ENCODE measurements around the gene F12. TPM values are rescaled to one million over a fixed set of nuclear protein-coding genes. Genes with fewer than 3 reads are reported as not detected.

F12 gene
- total RNA-seq, 8 experiments from 2014 or later = 1.0 to 6.5 (median 2.4) TPM

DNA sequence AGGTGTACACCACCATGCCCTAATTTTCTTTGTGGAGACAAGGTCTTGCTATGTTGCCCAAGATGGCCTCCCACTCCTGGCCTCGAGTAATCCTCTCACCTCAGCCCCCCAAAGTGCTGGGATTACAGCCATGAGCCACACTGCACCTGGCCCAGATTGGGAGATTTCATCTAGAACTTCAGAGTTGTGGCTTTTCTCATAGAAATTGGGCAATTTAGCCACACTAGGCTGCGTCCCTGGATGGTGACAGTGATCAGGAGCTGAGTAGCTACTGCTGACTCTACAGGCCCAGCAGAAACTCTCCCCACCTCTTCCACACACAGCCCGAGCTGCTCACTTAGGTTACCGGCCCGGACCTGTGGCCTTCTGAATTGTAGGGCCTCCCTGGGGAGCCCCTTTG is 16.6 kb downstream of the F12 start:
- in situ Hi-C loops (cut with MboI; ENCODE audit: low pct_unique_long_range_greater_than_20kb in 2 of 9, low sequenced_read_pairs in 9 of 9, unreplicated experiment in 9 of 9) = loop anchor here in 2 of 9 experiments (25.0 kb wide), 2 partner anchors 95 to 120 kb away; partner anchors contain the start of genes DDX41 (in 1 of the 2), DOK3 (in 1 of the 2) and PDLIM7 (in 1 of the 2)
- no peak for ATAC-seq (replicated peaks in 6 of 8)
- no peak overlapping the region for H3K4me3 ChIP-seq
- no peak overlapping the region for H3K27ac ChIP-seq
- H3K4me1 ChIP-seq (replicated peaks in 1 of 2) = peaks cover 3 to 4% of the 10 kb centered on the region in 2 donors
- 0 to 33% methylated on average over 1 to 4 of the region's 5 CpGs; no CpG with 5 or more reads in 8 of the 10 experiments for WGBS, 10 experiments

DNA sequence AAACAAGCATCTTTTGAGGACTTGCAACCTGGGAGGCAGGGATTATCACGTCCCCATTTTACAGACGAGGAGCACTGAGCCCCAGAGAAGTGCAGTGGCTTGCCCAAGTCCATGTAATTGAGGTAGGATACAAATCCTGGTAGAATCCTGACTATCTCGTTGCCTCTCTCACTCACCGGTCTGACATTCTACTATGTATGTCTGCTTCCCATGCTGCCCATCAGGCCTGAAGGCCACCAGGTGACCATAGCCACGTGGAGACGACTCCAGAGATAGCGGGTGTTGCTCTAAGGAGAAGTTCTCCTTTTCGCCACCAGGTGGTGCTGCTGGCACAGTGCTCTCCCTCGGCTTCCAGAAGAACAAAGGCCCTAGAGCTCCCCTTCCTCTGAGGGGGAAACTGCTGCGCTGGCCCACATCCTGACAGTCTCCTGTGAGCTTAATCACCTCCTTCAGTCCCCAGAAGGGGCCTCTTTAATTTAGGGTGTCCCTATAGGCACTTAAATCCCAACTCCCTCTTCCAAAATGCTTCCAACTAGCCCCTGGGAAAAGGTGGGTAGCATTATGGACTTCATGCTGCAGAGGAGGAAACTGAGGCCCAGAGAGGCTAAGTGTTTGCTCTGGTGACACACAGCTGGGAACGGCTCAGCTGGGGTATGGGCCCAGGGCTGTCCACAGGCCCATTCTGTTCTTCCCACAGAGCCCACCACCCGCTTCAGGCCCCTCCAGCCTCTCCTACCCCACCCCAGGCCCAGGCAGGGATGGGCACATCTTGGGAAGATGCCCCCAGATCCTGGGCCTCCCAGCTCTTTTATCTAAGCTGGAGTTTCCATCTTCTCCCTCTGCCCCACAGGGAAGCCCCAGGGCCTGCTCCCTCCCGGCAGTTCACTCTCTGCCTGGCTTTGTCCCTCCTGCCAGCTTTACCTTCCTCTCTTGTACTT is 18.7 kb downstream of the F12 start:
- WGBS, 10 experiments = 0 to 80% (median 27%) methylated on average over 1 to 6 of the region's 13 CpGs; no CpG with 5 or more reads in 3 of the 10 experiments
- Histone ChIP-seq H3K4me3 (no peak overlapping the region), H3K4me1 (replicated peaks in 1 of 2) (peaks cover 3 to 4% of the 10 kb centered on the region in 2 donors), H3K27ac (no peak overlapping the region)
- ATAC-seq (replicated peaks in 6 of 8) = peak; percentile 39 to 94 (median 88)
- in situ Hi-C loops (cut with MboI; ENCODE audit: low pct_unique_long_range_greater_than_20kb in 2 of 9, low sequenced_read_pairs in 9 of 9, unreplicated experiment in 9 of 9) = loop anchor here in 2 of 9 experiments (25.0 kb wide), 2 partner anchors 97 to 122 kb away; partner anchors contain the start of genes DDX41 (in 1 of the 2), DOK3 (in 1 of the 2) and PDLIM7 (in 1 of the 2)

DNA sequence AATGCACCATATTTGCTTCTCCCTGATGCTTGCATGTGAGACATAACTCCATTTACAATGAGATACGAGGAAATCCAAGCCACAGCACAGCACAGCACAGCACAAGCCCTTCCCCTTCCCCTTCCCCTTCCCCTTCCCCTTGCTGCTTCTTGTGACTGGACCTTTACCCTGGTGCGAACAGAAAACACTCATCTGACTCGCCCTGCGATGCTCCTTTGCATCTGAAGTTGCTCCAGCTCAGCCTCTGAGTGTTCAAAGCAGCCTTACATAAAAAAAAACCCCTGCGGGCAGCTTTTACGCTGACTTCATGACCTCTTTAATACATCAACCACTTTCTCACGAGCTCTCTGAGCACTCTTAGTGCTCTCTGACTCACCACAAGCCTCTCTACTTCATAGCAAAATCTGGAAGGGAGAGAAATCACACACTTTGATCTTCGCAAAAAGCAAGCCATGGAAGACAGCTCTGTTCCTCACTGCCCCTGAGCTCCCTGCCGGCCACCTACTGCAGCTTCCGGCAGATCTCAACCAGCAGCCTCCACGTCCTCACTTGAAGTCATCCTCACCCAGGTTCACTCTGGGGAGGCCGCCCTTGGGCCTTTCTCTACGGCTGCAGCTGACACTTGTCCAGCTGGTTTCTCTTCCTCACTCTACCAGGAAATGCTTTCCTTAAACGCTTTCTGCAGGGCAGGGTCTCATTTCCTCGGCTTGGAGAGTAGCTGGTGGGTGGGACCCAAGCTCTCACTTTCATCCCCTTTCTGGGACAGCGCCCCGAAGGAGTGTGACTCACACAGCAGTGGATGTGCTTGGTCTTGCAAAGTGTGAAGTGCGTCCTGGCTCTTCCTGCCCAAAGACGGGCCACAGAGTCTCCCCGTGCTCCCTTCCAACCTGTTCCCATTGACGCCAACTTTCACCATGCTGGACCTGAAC is 19.9 kb downstream of the F12 start:
- 14 to 60% (median 51%) methylated on average over 2 to 11 of the region's 21 CpGs; no CpG with 5 or more reads in 3 of the 10 experiments for WGBS, 10 experiments
- H3K27ac ChIP-seq = no peak overlapping the region
- peaks cover 3 to 4% of the 10 kb centered on the region in 2 donors for H3K4me1 ChIP-seq (replicated peaks in 1 of 2)
- H3K4me3 ChIP-seq = no peak overlapping the region
- ATAC-seq (replicated peaks in 6 of 8) = peak; percentile 20 to 86 (median 51)
- in situ Hi-C loops (cut with MboI; ENCODE audit: low pct_unique_long_range_greater_than_20kb in 2 of 9, low sequenced_read_pairs in 9 of 9, unreplicated experiment in 9 of 9) = loop anchor here in 2 of 9 experiments (25.0 kb wide), 2 partner anchors 98 to 123 kb away; partner anchors contain the start of genes DDX41 (in 1 of the 2), DOK3 (in 1 of the 2) and PDLIM7 (in 1 of the 2)

DNA sequence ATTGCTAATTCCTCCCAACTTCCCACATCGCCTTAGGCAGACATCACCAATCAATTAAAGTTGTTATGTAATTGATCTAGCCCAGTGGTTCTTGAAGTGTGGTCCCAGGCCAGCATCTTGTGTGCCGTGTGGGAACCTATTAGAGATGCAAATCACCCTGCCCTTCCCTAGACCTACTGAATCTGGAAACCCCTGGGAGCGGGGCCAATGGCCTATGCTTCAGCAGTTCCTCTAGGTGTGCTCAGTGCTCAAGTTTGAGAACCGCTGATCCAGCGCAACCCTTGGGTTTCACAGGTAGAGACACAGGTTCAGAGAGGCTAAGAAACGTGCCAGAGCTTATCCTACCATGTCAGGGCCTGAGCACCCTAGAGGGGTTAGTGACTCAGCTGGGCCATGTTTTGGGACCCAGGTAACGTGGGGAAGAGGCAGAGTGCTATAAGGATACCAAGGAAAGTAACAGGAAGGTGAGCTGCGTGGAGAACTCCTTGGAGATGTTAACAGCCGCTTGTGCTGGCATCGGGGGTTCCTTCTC is 20.8 kb downstream of the F12 start:
- Histone ChIP-seq H3K4me3 (no peak overlapping the region), H3K27ac (no peak overlapping the region), H3K4me1 (replicated peaks in 1 of 2) (peaks cover 3 to 4% of the 10 kb centered on the region in 2 donors)
- 67 to 94% (median 83%) methylated on average over 1 to 8 of the region's 10 CpGs; no CpG with 5 or more reads in 3 of the 10 experiments for WGBS, 10 experiments
- no peak for ATAC-seq (replicated peaks in 6 of 8)
- in situ Hi-C loops (cut with MboI; ENCODE audit: low pct_unique_long_range_greater_than_20kb in 2 of 9, low sequenced_read_pairs in 9 of 9, unreplicated experiment in 9 of 9) = loop anchor here in 2 of 9 experiments (25.0 kb wide), 2 partner anchors 99 to 124 kb away; partner anchors contain the start of genes DDX41 (in 1 of the 2), DOK3 (in 1 of the 2) and PDLIM7 (in 1 of the 2)

DNA sequence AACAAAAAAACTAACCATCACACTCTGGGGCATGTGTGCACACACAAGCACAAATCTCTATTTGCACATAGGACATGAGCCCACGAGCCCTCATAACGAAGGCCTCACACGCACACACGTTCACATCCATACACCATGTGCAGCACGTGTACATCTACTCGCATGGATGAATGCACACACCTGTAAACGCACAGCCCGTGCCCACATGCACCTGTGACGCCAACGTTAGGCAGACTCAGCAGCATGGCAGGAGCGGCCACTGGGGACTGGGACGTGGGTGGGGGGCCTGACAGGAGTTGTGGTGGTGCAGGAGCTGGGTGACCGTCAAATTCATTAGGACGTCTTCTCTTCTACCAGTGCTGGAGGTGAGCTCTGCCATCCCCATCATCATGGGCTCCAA is 22.0 kb downstream of the F12 start:
- Histone ChIP-seq H3K27ac (no peak overlapping the region), H3K4me3 (no peak overlapping the region), H3K4me1 (replicated peaks in 1 of 2) (peaks cover 3 to 4% of the 10 kb centered on the region in 2 donors)
- in situ Hi-C loops (cut with MboI; ENCODE audit: low pct_unique_long_range_greater_than_20kb in 2 of 9, low sequenced_read_pairs in 9 of 9, unreplicated experiment in 9 of 9) = loop anchor here in 2 of 9 experiments (25.0 kb wide), 2 partner anchors 100 to 125 kb away; partner anchors contain the start of genes DDX41 (in 1 of the 2), DOK3 (in 1 of the 2) and PDLIM7 (in 1 of the 2)
- WGBS, 10 experiments = 40 to 89% (median 60%) methylated on average over 1 to 11 of the region's 14 CpGs; no CpG with 5 or more reads in 6 of the 10 experiments
- no peak for ATAC-seq (replicated peaks in 6 of 8)

DNA sequence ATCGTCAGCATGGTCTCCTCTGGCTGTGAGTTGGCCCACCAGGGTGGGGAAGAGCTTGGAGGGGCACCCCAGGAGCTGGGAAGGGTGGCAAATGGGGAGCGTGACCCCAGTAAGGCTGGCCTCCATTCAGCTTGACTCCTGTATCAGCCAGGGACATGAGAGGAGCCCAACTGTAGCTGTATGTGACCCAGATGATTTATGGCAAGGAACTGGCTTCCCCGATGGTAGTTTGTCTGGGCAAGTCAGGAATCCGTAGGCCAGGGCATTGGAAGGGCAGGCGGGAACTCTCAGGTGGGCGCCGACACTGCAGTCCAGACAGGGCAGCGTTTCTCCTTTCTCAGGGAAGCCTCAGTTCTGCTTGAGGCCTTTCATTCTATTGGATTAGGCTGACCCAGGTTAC is 22.8 kb downstream of the F12 start:
- 0 to 84% (median 75%) methylated on average over 1 to 7 of the region's 8 CpGs; no CpG with 5 or more reads in 3 of the 10 experiments for WGBS, 10 experiments
- H3K4me3 ChIP-seq = no peak overlapping the region
- H3K27ac ChIP-seq = no peak overlapping the region
- in situ Hi-C loops (cut with MboI; ENCODE audit: low pct_unique_long_range_greater_than_20kb in 2 of 9, low sequenced_read_pairs in 9 of 9, unreplicated experiment in 9 of 9) = loop anchor here in 2 of 9 experiments (25.0 kb wide), 2 partner anchors 101 to 126 kb away; partner anchors contain the start of genes DDX41 (in 1 of the 2), DOK3 (in 1 of the 2) and PDLIM7 (in 1 of the 2)
- H3K4me1 ChIP-seq (replicated peaks in 1 of 2) = peaks cover 3 to 4% of the 10 kb centered on the region in 2 donors
- ATAC-seq (replicated peaks in 6 of 8) = no peak

DNA sequence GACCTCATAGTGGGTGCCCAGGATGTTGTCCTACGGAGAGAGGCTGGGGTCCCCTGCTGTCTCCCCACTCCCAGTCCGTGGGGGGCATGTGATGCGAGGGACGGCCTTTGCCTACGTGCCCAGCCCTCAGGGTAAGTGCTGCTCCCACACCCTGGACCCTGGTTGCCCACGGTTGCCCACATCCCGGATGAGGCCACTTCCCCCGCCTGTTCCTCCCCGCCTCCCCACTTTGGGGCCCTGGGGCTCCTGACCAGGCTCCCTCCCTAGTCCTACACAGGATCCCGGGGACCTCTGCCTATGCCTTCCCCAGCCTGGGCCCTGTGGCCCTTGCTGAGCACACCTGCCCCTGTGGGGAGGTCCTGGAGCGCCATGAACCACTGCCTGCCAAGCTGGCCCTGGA is 23.6 kb downstream of the F12 start:
- in situ Hi-C loops (cut with MboI; ENCODE audit: low pct_unique_long_range_greater_than_20kb in 2 of 9, low sequenced_read_pairs in 9 of 9, unreplicated experiment in 9 of 9) = loop anchor here in 2 of 9 experiments (25.0 kb wide), 2 partner anchors 102 to 127 kb away; partner anchors contain the start of genes DDX41 (in 1 of the 2), DOK3 (in 1 of the 2) and PDLIM7 (in 1 of the 2)
- 0% methylated on average over 1 of the region's 11 CpGs; no CpG with 5 or more reads in 9 of the 10 experiments for WGBS, 10 experiments
- peaks cover 2% of the 10 kb centered on the region in 2 donors for H3K4me1 ChIP-seq (replicated peaks in 1 of 2)
- ATAC-seq (replicated peaks in 6 of 8) = no peak
- no peak overlapping the region for H3K27ac ChIP-seq
- H3K4me3 ChIP-seq = no peak overlapping the region

DNA sequence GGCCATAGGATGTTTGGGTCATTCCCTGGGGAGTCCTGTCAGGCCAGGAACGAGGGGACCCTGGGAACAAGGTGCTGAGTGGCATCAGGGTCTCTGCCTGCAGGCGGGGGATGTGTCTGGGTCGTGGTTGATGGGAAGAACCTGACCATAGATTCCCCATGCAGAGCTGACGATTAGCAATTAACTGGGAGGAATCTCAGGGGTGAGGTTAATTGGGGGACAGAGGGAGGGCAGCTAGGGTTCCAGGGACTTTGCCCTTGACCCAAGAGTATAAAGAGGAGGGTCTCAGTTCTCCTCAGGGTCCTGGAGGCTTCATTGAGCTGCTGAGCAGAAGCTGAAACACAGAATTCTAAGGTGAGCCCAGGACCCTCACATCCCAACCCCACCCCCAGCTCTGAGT is 25.2 kb downstream of the F12 start, which contains the start of gene SLC34A1:
Gene SLC34A1, plus strand, starts transcription at position 301 of the 400 bp plus-strand sequence. CDS start 1,308 bp downstream, outside the sequence.
- Histone ChIP-seq H3K4me3 (no peak within 1 kb of the TSS), H3K27ac (no peak within 1 kb of the TSS), H3K4me1 (replicated peaks in 1 of 2) (no peaks in the 10 kb centered on the region)
- in situ Hi-C loops (cut with MboI; ENCODE audit: low pct_unique_long_range_greater_than_20kb in 2 of 9, low sequenced_read_pairs in 9 of 9, unreplicated experiment in 9 of 9) = loop anchor here in 2 of 9 experiments (25.0 kb wide), 2 partner anchors 103 to 128 kb away; partner anchors contain the start of genes DDX41 (in 1 of the 2), DOK3 (in 1 of the 2) and PDLIM7 (in 1 of the 2)
- ATAC-seq (replicated peaks in 6 of 8) = no peak
- WGBS, 10 experiments = 0 to 71% (median 23%) methylated on average over 1 to 3 of the region's 4 CpGs; no CpG with 5 or more reads in 5 of the 10 experiments

DNA sequence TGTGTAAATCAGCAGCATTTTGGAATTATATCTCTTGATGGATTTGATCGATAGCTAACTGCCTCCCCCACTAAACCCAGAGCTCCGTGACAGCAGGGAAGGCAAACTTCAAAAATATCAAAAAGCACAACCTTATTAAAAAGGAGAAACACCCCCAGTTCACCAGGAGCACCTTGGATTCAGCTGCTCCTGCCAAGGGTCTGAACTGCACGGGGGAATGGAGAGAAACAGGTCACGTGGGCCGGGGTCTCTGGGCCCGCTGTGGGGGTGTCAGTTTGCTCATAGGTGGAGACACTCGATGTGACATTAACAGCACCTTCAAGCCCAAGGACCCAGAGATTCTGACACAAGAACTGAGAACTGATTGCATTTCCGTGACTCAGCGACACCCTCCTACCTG is 26.2 kb downstream of the F12 start:
- in situ Hi-C loops (cut with MboI; ENCODE audit: low pct_unique_long_range_greater_than_20kb in 2 of 9, low sequenced_read_pairs in 9 of 9, unreplicated experiment in 9 of 9) = loop anchor here in 2 of 9 experiments (25.0 kb wide), 2 partner anchors 104 to 129 kb away; partner anchors contain the start of genes DDX41 (in 1 of the 2), DOK3 (in 1 of the 2) and PDLIM7 (in 1 of the 2)
- no peak overlapping the region for H3K27ac ChIP-seq
- H3K4me3 ChIP-seq = no peak overlapping the region
- WGBS, 10 experiments = 40 to 100% (median 70%) methylated on average over 2 to 8 of the region's 9 CpGs; no CpG with 5 or more reads in 5 of the 10 experiments
- no peaks in the 10 kb centered on the region for H3K4me1 ChIP-seq (replicated peaks in 1 of 2)
- no peak for ATAC-seq (replicated peaks in 6 of 8)

DNA sequence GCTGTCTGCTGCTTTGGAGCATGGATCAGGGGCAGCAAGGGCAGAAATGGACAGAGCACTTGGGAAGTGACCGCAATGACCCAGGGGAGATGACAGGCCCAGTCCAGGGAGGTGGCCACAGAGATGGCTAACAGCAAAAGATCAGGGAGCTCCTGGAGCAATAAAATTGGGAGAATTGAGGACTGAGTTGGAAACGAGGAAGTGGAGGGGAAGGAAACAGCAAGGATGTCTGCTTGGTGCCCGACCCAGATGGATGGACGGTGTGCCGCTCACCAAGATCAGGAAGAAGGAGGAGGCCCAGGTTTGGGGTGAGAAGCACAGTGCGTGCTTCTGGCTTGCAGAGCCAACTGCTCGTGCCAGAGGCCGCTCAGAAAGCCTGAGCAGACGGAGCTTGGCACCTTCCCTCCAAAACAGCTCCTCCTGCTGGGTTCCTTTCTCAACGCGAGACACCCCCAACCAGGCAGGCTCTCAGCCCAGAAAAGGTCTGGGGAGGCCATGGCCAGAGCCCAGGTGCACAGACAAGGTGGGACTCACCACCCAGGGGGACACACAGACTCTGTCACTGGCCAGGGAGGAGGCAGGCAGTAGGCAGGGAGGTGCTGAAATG is 26.8 kb downstream of the F12 start:
- 0 to 89% (median 60%) methylated on average over 1 to 6 of the region's 11 CpGs; no CpG with 5 or more reads in 2 of the 10 experiments for WGBS, 10 experiments
- no peak overlapping the region for H3K4me3 ChIP-seq
- in situ Hi-C loops (cut with MboI; ENCODE audit: low pct_unique_long_range_greater_than_20kb in 2 of 9, low sequenced_read_pairs in 9 of 9, unreplicated experiment in 9 of 9) = loop anchor here in 2 of 9 experiments (25.0 kb wide), 2 partner anchors 105 to 130 kb away; partner anchors contain the start of genes DDX41 (in 1 of the 2), DOK3 (in 1 of the 2) and PDLIM7 (in 1 of the 2)
- peak in 1 of 8 experiments; percentile 49 for ATAC-seq (replicated peaks in 6 of 8)
- H3K4me1 ChIP-seq (replicated peaks in 1 of 2) = no peaks in the 10 kb centered on the region
- no peak overlapping the region for H3K27ac ChIP-seq

DNA sequence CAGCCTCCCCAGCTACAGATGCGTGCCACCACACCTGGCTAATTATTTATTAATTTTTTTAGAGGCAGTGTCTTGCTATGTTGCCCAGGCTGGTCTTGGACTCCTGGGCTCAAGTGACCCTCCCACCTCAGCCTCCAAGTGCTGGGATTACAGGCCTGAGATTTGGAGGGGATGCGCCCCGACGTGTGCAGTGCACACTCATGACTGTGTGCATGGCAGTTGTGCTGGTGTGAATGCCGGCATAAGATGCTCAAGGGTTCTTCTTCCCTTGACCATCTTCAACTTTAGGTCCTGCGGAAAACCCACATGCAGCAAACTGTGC is 28.6 kb downstream of the F12 start:
- no peak for ATAC-seq (replicated peaks in 6 of 8)
- Histone ChIP-seq H3K27ac (no peak overlapping the region), H3K4me1 (replicated peaks in 1 of 2) (no peaks in the 10 kb centered on the region), H3K4me3 (no peak overlapping the region)
- in situ Hi-C loops (cut with MboI; ENCODE audit: low pct_unique_long_range_greater_than_20kb in 2 of 9, low sequenced_read_pairs in 9 of 9, unreplicated experiment in 9 of 9) = loop anchor here in 2 of 9 experiments (25.0 kb wide), 2 partner anchors 107 to 132 kb away; partner anchors contain the start of genes DDX41 (in 1 of the 2), DOK3 (in 1 of the 2) and PDLIM7 (in 1 of the 2)
- 40 to 100% (median 96%) methylated on average over 1 to 5 of the region's 6 CpGs; no CpG with 5 or more reads in 2 of the 10 experiments for WGBS, 10 experiments
